ENCODE measurements around the gene CEP250.

GRCh38 chr20:35479798-35480197 is 24.4 kb downstream of the CEP250 start:
- TF ChIP-seq GATA2 (IDR thresholded peaks at IDR 0.05; ENCODE audit: low read depth, low read length), result no peak
- no peak for TF ChIP-seq GATA3 (IDR thresholded peaks at IDR 0.05; ENCODE audit: low read depth, low read length)
